K562 (cell line): ENCODE measurements around the gene PROM2.

Experiments
- ADNP ChIP-seq: fragments of 200-800 bp; sonication (Bioruptor generic); IDR thresholded peaks from 2 replicates; pipeline ENCODE4 v1.6.1; 2016; ENCODE audit warnings: missing genetic modification characterization, missing compliant biosample characterization
- CHD1 ChIP-seq: fragments of 200-600 bp; sonication (generic); IDR thresholded peaks from one replicate; pipeline ENCODE4 v1.6.1; 2012; ENCODE audit warnings: mild to moderate bottlenecking, moderate library complexity, low read length, inconsistent platforms
- ELF1 ChIP-seq: fragments of 200-800 bp; sonication (Bioruptor generic); IDR thresholded peaks from 2 replicates; pipeline ENCODE4 v1.6.1; 2016; ENCODE audit warnings: missing genetic modification characterization, missing compliant biosample characterization
- FOSL1 ChIP-seq: fragments of 200-800 bp; sonication (Bioruptor generic); conservative IDR thresholded peaks from 2 replicates; pipeline ENCODE4 v1.6.1; 2016; ENCODE audit warnings: missing genetic modification characterization, missing compliant biosample characterization
- HDAC6 ChIP-seq: IDR thresholded peaks from 2 replicates; pipeline ENCODE4 v1.6.1; 2012; ENCODE audit warnings: low read depth, mild to moderate bottlenecking, control low read depth, inconsistent platforms, low read length, moderate library complexity
- MAFF ChIP-seq: IDR thresholded peaks from 2 replicates; pipeline ENCODE4 v1.6.1; 2012; ENCODE audit warnings: low read length, improper control_type of control experiment
- MCM3 ChIP-seq: fragments of 450-650 bp; IDR thresholded peaks from 2 replicates; pipeline ENCODE4 v1.6.1; 2016
- MXI1 ChIP-seq: IDR thresholded peaks from 2 replicates; pipeline ENCODE4 v1.6.1; 2011; ENCODE audit warnings: low read depth, mild to moderate bottlenecking, improper control_type of control experiment, low read length
- TF ChIP-seq, protein P1 (sequence below): fragments of 450-650 bp; formaldehyde crosslinking; IDR thresholded peaks from 2 replicates; pipeline ENCODE4 v1.4.0; 2022; ENCODE audit warnings: missing genetic modification characterization
- TF ChIP-seq, protein P2 (sequence below): fragments of 250-450 bp; sonication (Bioruptor Pico); IDR thresholded peaks from 2 replicates; pipeline ENCODE4 v1.5.0; 2020; ENCODE audit warnings: mild to moderate bottlenecking, borderline replicate concordance
- TF ChIP-seq, protein P3 (sequence below), 3 experiments: IDR thresholded peaks in 2 of 3; conservative IDR thresholded peaks in 1 of 3; 2 replicates each; pipeline ENCODE4 v1.5.1; 2011 to 2012; ENCODE audit warnings: low read length in 3 of 3, mild to moderate bottlenecking in 3 of 3, control low read depth in 2 of 3, improper control_type of control experiment in 1 of 3, inconsistent platforms in 1 of 3, low read depth in 1 of 3, mixed read lengths in 1 of 3, moderate library complexity in 1 of 3; ENCODE audit not compliant: insufficient read depth in 2 of 3
- TF ChIP-seq, protein P4 (sequence below): sonication (generic); formaldehyde crosslinking; IDR thresholded peaks from 2 replicates; pipeline ENCODE4 v1.8.0; 2022; ENCODE audit warnings: mild to moderate bottlenecking, missing genetic modification reagents, borderline replicate concordance

DNA sequence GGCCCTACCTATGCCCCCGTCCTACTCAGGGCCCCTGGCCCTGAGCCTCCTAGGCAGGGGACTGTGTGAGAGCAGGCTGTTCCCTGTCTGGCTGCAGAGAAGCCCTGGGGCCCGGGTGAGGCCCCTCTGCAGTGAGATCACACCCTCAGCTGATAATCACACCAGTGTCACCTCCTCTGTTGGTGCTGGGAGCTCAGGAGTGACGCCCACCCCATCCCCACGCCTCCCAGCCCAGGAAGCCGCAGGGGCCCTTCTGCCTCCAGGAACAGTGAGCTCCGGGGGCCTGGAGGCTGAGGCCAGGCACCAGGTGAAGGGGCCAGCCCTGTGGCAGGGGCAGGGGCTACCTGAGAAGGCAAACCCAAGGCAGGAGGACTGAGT lies 42.9 kb downstream of the PROM2 start:
- no peak for TF ChIP-seq FOSL1 (tag)
- no peak for TF ChIP-seq CHD1
- TF ChIP-seq HDAC6: no peak
- TF ChIP-seq, protein P1, sequence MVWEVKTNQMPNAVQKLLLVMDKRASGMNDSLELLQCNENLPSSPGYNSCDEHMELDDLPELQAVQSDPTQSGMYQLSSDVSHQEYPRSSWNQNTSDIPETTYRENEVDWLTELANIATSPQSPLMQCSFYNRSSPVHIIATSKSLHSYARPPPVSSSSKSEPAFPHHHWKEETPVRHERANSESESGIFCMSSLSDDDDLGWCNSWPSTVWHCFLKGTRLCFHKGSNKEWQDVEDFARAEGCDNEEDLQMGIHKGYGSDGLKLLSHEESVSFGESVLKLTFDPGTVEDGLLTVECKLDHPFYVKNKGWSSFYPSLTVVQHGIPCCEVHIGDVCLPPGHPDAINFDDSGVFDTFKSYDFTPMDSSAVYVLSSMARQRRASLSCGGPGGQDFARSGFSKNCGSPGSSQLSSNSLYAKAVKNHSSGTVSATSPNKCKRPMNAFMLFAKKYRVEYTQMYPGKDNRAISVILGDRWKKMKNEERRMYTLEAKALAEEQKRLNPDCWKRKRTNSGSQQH: no peak
- no peak for TF ChIP-seq MCM3
- TF ChIP-seq MAFF: no peak
- TF ChIP-seq, protein P2, sequence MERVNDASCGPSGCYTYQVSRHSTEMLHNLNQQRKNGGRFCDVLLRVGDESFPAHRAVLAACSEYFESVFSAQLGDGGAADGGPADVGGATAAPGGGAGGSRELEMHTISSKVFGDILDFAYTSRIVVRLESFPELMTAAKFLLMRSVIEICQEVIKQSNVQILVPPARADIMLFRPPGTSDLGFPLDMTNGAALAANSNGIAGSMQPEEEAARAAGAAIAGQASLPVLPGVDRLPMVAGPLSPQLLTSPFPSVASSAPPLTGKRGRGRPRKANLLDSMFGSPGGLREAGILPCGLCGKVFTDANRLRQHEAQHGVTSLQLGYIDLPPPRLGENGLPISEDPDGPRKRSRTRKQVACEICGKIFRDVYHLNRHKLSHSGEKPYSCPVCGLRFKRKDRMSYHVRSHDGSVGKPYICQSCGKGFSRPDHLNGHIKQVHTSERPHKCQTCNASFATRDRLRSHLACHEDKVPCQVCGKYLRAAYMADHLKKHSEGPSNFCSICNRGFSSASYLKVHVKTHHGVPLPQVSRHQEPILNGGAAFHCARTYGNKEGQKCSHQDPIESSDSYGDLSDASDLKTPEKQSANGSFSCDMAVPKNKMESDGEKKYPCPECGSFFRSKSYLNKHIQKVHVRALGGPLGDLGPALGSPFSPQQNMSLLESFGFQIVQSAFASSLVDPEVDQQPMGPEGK (CRISPR knock-in tag): no peak
- no peak for TF ChIP-seq MXI1
- no peak for TF ChIP-seq ADNP (tag)
- TF ChIP-seq, protein P3, sequence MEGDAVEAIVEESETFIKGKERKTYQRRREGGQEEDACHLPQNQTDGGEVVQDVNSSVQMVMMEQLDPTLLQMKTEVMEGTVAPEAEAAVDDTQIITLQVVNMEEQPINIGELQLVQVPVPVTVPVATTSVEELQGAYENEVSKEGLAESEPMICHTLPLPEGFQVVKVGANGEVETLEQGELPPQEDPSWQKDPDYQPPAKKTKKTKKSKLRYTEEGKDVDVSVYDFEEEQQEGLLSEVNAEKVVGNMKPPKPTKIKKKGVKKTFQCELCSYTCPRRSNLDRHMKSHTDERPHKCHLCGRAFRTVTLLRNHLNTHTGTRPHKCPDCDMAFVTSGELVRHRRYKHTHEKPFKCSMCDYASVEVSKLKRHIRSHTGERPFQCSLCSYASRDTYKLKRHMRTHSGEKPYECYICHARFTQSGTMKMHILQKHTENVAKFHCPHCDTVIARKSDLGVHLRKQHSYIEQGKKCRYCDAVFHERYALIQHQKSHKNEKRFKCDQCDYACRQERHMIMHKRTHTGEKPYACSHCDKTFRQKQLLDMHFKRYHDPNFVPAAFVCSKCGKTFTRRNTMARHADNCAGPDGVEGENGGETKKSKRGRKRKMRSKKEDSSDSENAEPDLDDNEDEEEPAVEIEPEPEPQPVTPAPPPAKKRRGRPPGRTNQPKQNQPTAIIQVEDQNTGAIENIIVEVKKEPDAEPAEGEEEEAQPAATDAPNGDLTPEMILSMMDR (IDR thresholded peaks at IDR 0.05 in 2 of 3, conservative IDR thresholded peaks at IDR 0.05 in 1 of 3; ENCODE audit: insufficient read depth in 2 of 3, low read depth in 1 of 3, low read length in 3 of 3): no peak
- TF ChIP-seq, protein P4, sequence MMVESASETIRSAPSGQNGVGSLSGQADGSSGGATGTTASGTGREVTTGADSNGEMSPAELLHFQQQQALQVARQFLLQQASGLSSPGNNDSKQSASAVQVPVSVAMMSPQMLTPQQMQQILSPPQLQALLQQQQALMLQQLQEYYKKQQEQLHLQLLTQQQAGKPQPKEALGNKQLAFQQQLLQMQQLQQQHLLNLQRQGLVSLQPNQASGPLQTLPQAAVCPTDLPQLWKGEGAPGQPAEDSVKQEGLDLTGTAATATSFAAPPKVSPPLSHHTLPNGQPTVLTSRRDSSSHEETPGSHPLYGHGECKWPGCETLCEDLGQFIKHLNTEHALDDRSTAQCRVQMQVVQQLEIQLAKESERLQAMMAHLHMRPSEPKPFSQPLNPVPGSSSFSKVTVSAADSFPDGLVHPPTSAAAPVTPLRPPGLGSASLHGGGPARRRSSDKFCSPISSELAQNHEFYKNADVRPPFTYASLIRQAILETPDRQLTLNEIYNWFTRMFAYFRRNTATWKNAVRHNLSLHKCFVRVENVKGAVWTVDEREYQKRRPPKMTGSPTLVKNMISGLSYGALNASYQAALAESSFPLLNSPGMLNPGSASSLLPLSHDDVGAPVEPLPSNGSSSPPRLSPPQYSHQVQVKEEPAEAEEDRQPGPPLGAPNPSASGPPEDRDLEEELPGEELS: no peak
- no peak for TF ChIP-seq ELF1 (tag)
